ENCODE measurements around the gene COL27A1.

DNA sequence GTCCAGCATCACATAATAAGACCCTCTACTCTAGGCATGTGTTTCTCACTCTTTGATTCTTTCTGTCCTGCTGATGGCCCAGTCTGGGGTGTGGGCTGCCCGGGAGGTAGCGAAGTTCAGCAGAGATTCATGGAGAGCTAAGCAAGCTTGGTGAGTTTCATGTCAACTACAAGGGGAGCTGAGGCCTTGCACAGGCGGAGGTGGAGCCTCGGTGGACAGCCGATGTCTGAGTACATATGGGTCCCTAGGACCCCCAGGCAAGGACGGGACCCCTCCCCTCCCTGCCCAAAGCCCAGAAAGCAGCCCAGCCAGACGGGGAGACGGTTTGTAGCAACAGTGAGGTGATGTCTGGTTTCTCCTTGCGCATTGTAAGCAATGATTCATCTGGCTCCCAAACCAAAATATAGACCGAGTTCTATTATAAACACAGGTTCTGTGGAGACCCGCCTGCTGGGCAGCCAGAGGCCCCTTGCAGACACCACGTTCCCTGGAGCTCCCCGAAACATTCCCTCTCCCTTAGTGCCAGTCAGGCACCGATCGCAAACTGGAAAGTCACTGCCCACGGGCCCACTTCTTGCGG, 45.5 kb downstream of the COL27A1 start:
- TF ChIP-seq REPIN1 (tag by site-specific recombination; IDR thresholded peaks at IDR 0.05; ENCODE audit: low read depth), result no peak
- no peak for TF ChIP-seq ZNF274 (IDR thresholded peaks at IDR 0.05; ENCODE audit: low read length)
- TF ChIP-seq ZNF274 (tag by site-specific recombination; IDR thresholded peaks at IDR 0.05; ENCODE audit: borderline replicate concordance), result no peak
- TF ChIP-seq, protein P1, sequence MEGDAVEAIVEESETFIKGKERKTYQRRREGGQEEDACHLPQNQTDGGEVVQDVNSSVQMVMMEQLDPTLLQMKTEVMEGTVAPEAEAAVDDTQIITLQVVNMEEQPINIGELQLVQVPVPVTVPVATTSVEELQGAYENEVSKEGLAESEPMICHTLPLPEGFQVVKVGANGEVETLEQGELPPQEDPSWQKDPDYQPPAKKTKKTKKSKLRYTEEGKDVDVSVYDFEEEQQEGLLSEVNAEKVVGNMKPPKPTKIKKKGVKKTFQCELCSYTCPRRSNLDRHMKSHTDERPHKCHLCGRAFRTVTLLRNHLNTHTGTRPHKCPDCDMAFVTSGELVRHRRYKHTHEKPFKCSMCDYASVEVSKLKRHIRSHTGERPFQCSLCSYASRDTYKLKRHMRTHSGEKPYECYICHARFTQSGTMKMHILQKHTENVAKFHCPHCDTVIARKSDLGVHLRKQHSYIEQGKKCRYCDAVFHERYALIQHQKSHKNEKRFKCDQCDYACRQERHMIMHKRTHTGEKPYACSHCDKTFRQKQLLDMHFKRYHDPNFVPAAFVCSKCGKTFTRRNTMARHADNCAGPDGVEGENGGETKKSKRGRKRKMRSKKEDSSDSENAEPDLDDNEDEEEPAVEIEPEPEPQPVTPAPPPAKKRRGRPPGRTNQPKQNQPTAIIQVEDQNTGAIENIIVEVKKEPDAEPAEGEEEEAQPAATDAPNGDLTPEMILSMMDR (tag by site-specific recombination; IDR thresholded peaks at IDR 0.05), result no peak
- TF ChIP-seq OVOL3 (tag by site-specific recombination; IDR thresholded peaks at IDR 0.05), result no peak
- TF ChIP-seq ZNF239 (tag by site-specific recombination; IDR thresholded peaks at IDR 0.05), result no peak
- no peak for TF ChIP-seq ZNF777 (tag by site-specific recombination; IDR thresholded peaks at IDR 0.05; ENCODE audit: borderline replicate concordance)
- no peak for TF ChIP-seq ZBTB7A (tag by site-specific recombination; IDR thresholded peaks at IDR 0.05; ENCODE audit: low read depth)
- no peak for TF ChIP-seq ZNF121 (tag by site-specific recombination; IDR thresholded peaks at IDR 0.05)
- TF ChIP-seq ZNF292 (tag by site-specific recombination; IDR thresholded peaks at IDR 0.05; ENCODE audit: borderline replicate concordance, low read depth), result no peak
- TF ChIP-seq, protein P2, sequence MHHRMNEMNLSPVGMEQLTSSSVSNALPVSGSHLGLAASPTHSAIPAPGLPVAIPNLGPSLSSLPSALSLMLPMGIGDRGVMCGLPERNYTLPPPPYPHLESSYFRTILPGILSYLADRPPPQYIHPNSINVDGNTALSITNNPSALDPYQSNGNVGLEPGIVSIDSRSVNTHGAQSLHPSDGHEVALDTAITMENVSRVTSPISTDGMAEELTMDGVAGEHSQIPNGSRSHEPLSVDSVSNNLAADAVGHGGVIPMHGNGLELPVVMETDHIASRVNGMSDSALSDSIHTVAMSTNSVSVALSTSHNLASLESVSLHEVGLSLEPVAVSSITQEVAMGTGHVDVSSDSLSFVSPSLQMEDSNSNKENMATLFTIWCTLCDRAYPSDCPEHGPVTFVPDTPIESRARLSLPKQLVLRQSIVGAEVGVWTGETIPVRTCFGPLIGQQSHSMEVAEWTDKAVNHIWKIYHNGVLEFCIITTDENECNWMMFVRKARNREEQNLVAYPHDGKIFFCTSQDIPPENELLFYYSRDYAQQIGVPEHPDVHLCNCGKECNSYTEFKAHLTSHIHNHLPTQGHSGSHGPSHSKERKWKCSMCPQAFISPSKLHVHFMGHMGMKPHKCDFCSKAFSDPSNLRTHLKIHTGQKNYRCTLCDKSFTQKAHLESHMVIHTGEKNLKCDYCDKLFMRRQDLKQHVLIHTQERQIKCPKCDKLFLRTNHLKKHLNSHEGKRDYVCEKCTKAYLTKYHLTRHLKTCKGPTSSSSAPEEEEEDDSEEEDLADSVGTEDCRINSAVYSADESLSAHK (tag by site-specific recombination; IDR thresholded peaks at IDR 0.05), result no peak
- TF ChIP-seq, protein P3, sequence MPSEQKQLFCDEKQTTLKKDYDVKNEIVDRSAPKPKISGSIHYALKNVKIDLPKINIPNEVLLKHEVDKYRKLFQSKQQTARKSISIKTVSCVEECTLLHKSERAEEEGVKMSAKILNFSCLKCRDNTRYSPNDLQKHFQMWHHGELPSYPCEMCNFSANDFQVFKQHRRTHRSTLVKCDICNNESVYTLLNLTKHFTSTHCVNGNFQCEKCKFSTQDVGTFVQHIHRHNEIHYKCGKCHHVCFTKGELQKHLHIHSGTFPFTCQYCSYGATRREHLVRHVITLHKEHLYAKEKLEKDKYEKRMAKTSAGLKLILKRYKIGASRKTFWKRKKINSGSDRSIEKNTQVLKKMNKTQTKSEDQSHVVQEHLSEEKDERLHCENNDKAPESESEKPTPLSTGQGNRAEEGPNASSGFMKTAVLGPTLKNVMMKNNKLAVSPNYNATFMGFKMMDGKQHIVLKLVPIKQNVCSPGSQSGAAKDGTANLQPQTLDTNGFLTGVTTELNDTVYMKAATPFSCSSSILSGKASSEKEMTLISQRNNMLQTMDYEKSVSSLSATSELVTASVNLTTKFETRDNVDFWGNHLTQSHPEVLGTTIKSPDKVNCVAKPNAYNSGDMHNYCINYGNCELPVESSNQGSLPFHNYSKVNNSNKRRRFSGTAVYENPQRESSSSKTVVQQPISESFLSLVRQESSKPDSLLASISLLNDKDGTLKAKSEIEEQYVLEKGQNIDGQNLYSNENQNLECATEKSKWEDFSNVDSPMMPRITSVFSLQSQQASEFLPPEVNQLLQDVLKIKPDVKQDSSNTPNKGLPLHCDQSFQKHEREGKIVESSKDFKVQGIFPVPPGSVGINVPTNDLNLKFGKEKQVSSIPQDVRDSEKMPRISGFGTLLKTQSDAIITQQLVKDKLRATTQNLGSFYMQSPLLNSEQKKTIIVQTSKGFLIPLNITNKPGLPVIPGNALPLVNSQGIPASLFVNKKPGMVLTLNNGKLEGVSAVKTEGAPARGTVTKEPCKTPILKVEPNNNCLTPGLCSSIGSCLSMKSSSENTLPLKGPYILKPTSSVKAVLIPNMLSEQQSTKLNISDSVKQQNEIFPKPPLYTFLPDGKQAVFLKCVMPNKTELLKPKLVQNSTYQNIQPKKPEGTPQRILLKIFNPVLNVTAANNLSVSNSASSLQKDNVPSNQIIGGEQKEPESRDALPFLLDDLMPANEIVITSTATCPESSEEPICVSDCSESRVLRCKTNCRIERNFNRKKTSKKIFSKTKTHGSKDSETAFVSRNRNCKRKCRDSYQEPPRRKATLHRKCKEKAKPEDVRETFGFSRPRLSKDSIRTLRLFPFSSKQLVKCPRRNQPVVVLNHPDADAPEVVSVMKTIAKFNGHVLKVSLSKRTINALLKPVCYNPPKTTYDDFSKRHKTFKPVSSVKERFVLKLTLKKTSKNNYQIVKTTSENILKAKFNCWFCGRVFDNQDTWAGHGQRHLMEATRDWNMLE (tag by site-specific recombination; conservative IDR thresholded peaks at IDR 0.05; ENCODE audit: low read depth), result no peak
- TF ChIP-seq SETDB1 (IDR thresholded peaks at IDR 0.05; ENCODE audit: insufficient read length, low read length), result no peak
- TF ChIP-seq ZNF664 (tag by site-specific recombination; IDR thresholded peaks at IDR 0.05), result no peak

All from HEK293 (cell line).